HepG2 (cell line): ENCODE data around the gene PLXND1. TPM values are rescaled to one million over a fixed set of nuclear protein-coding genes. Genes with fewer than 3 reads are reported as not detected.

Source experiments
- ADNP ChIP-seq: sonication (generic); formaldehyde crosslinking; IDR thresholded peaks from 2 replicates; pipeline ENCODE4 v1.4.0; 2020; ENCODE audit warnings: missing genetic modification reagents
- ATF7-NPFF ChIP-seq: sonication (generic); formaldehyde crosslinking; IDR thresholded peaks from 2 replicates; pipeline ENCODE4 v1.8.1; 2023; ENCODE audit warnings: mild to moderate bottlenecking, low read depth, missing genetic modification reagents, moderate library complexity
- CBX1 ChIP-seq: IDR thresholded peaks from one replicate; pipeline ENCODE4 v1.6.1; 2016; ENCODE audit warnings: antibody characterized with exemption, low read depth
- CC2D1A ChIP-seq: sonication (generic); formaldehyde crosslinking; IDR thresholded peaks from 2 replicates; pipeline ENCODE4 v1.8.1; 2023; ENCODE audit warnings: mild to moderate bottlenecking, missing genetic modification reagents
- CHCHD3 ChIP-seq: sonication (generic); formaldehyde crosslinking; IDR thresholded peaks from 2 replicates; pipeline ENCODE4 v1.8.0; 2022; ENCODE audit warnings: mild to moderate bottlenecking, missing genetic modification reagents, moderate library complexity
- DRAP1 ChIP-seq: IDR thresholded peaks from 2 replicates; pipeline ENCODE4 v1.6.1; 2016; ENCODE audit warnings: missing genetic modification reagents, missing compliant biosample characterization
- E2F2 ChIP-seq: sonication (generic); formaldehyde crosslinking; IDR thresholded peaks from 2 replicates; pipeline ENCODE4 v1.4.0; 2020; ENCODE audit warnings: missing genetic modification reagents, borderline replicate concordance
- HES4 ChIP-seq: sonication (generic); formaldehyde crosslinking; IDR thresholded peaks from 2 replicates; pipeline ENCODE4 v1.9.0; 2021; ENCODE audit warnings: mild to moderate bottlenecking, missing genetic modification reagents, borderline replicate concordance
- JUN ChIP-seq: sonication (generic); formaldehyde crosslinking; IDR thresholded peaks from 2 replicates; pipeline ENCODE4 v1.4.0; 2020; ENCODE audit warnings: mild to moderate bottlenecking, missing genetic modification reagents
- KDM6A ChIP-seq: IDR thresholded peaks from 2 replicates; pipeline ENCODE4 v1.6.1; 2016; ENCODE audit warnings: low read depth
- PPARG ChIP-seq: conservative IDR thresholded peaks from 2 replicates; pipeline ENCODE4 v1.6.1; 2016; ENCODE audit warnings: missing biosample characterization, missing genetic modification reagents
- SRSF4 ChIP-seq: fragments of 200-400 bp; formaldehyde crosslinking; IDR thresholded peaks from one replicate; pipeline ENCODE4 v1.6.1; 2018; ENCODE audit warnings: mild to moderate bottlenecking, low read depth, low read length, moderate library complexity; ENCODE audit not compliant: poor library complexity, severe bottlenecking
- SRY ChIP-seq: sonication (generic); formaldehyde crosslinking; IDR thresholded peaks from 2 replicates; pipeline ENCODE4 v1.8.0; 2022; ENCODE audit warnings: mild to moderate bottlenecking, missing genetic modification reagents
- TSC22D2 ChIP-seq: sonication (generic); formaldehyde crosslinking; IDR thresholded peaks from 2 replicates; pipeline ENCODE4 v1.5.1; 2020; ENCODE audit warnings: missing genetic modification reagents, mild to moderate bottlenecking, borderline replicate concordance
- ZFP91 ChIP-seq: sonication (generic); formaldehyde crosslinking; IDR thresholded peaks from 2 replicates; pipeline ENCODE4 v1.9.0; 2022; ENCODE audit warnings: missing genetic modification reagents, mild to moderate bottlenecking, borderline replicate concordance
- ZNF317 ChIP-seq: sonication (generic); formaldehyde crosslinking; IDR thresholded peaks from 2 replicates; pipeline ENCODE4 v1.5.0; 2020; ENCODE audit warnings: mild to moderate bottlenecking, missing genetic modification reagents
- ZNF326 ChIP-seq: sonication (generic); formaldehyde crosslinking; IDR thresholded peaks from 2 replicates; pipeline ENCODE4 v1.4.0; 2020; ENCODE audit warnings: missing genetic modification reagents, borderline replicate concordance
- ZNF501 ChIP-seq: sonication (generic); formaldehyde crosslinking; IDR thresholded peaks from 2 replicates; pipeline ENCODE4 v1.5.1; 2020; ENCODE audit warnings: mild to moderate bottlenecking, moderate library complexity, missing genetic modification reagents
- ZNF552 ChIP-seq: sonication (generic); formaldehyde crosslinking; IDR thresholded peaks from 2 replicates; pipeline ENCODE4 v1.9.0; 2022; ENCODE audit warnings: missing genetic modification reagents, mild to moderate bottlenecking, borderline replicate concordance
- ZNF576 ChIP-seq: sonication (generic); formaldehyde crosslinking; IDR thresholded peaks from 2 replicates; pipeline ENCODE4 v1.4.0; 2020; ENCODE audit warnings: mild to moderate bottlenecking, missing genetic modification reagents
- ZNF660 ChIP-seq: sonication (generic); formaldehyde crosslinking; IDR thresholded peaks from 2 replicates; pipeline ENCODE4 v1.5.1; 2020; ENCODE audit warnings: mild to moderate bottlenecking, low read depth, missing genetic modification reagents, borderline replicate concordance
- ZSCAN22 ChIP-seq: sonication (generic); formaldehyde crosslinking; IDR thresholded peaks from 2 replicates; pipeline ENCODE4 v1.4.0; 2020; ENCODE audit warnings: mild to moderate bottlenecking, missing genetic modification reagents
- polyA plus RNA-seq, 8 experiments: library from polyadenylated mRNA; depleted of rRNA in 3 of 8; stranded (reverse) in 7 of 8; unstranded in 1 of 8; fragments of >200 nt; fragmentation: Illumina TruSeq in 4 of 8; extraction: Trizol in 4 of 8; gene quantifications; 2 replicates each; pipeline versions ENCODE4 v1.2.1 to v1.2.3, GENCODE V29; 2011 to 2016; ENCODE audit warnings: low read depth in 4 of 8, missing spikeins in 1 of 8, mixed read lengths in 1 of 8; ENCODE audit not compliant: insufficient read depth in 1 of 8
- total RNA-seq, 5 experiments: library from RNA; depleted of rRNA; stranded (reverse); fragments of >200 nt; fragmentation: Illumina TruSeq; extraction: Trizol; gene quantifications; 2 replicates each; pipeline ENCODE4 v1.2.3, GENCODE V29; 2016; ENCODE audit warnings: low read depth in 1 of 5
- TF ChIP-seq, protein P1 (sequence below): sonication (generic); formaldehyde crosslinking; IDR thresholded peaks from 2 replicates; pipeline ENCODE4; 2020; ENCODE audit warnings: missing genetic modification reagents, mild to moderate bottlenecking, borderline replicate concordance
- TF ChIP-seq, protein P2 (sequence below): sonication (generic); formaldehyde crosslinking; IDR thresholded peaks from 2 replicates; pipeline ENCODE4 v1.4.0; 2020; ENCODE audit warnings: missing genetic modification reagents

PLXND1 gene
- total and polyA plus RNA-seq, 2 of the 13 experiments (the other 11 are each of a cell fraction or from before 2014, with no cell fraction given): 15.9 to 42.0 TPM

- TF ChIP-seq E2F2 (CRISPR knock-in tag) (no peak), ATF7-NPFF (no peak), ZNF660 (CRISPR knock-in tag) (no peak), ZNF552 (CRISPR knock-in tag) (no peak), PPARG (CRISPR knock-in tag) (no peak), ZNF317 (CRISPR knock-in tag) (no peak), SRSF4 (no peak), SRY (CRISPR knock-in tag) (0 out of 2 replicates have a peak, but pooled peaks have one; percentile 44), ZNF576 (CRISPR knock-in tag) (0 out of 2 replicates have a peak, but pooled peaks have one; percentile 41), KDM6A (CRISPR knock-in tag) (no peak), JUN (CRISPR knock-in tag) (no peak), ZNF326 (CRISPR knock-in tag) (no peak), CC2D1A (no peak), ZFP91 (CRISPR knock-in tag) (no peak), ADNP (CRISPR knock-in tag) (0 out of 2 replicates have a peak, but pooled peaks have one; percentile 42), CHCHD3 (CRISPR knock-in tag) (no peak), HES4 (CRISPR knock-in tag) (0 out of 2 replicates have a peak, but pooled peaks have one; percentile 4), ZSCAN22 (CRISPR knock-in tag) (no peak), DRAP1 (CRISPR knock-in tag) (no peak), CBX1 (no peak), TSC22D2 (no peak), ZNF501 (CRISPR knock-in tag) (no peak; the same call in 1 of the 2 replicates)
- TF ChIP-seq, protein P1, sequence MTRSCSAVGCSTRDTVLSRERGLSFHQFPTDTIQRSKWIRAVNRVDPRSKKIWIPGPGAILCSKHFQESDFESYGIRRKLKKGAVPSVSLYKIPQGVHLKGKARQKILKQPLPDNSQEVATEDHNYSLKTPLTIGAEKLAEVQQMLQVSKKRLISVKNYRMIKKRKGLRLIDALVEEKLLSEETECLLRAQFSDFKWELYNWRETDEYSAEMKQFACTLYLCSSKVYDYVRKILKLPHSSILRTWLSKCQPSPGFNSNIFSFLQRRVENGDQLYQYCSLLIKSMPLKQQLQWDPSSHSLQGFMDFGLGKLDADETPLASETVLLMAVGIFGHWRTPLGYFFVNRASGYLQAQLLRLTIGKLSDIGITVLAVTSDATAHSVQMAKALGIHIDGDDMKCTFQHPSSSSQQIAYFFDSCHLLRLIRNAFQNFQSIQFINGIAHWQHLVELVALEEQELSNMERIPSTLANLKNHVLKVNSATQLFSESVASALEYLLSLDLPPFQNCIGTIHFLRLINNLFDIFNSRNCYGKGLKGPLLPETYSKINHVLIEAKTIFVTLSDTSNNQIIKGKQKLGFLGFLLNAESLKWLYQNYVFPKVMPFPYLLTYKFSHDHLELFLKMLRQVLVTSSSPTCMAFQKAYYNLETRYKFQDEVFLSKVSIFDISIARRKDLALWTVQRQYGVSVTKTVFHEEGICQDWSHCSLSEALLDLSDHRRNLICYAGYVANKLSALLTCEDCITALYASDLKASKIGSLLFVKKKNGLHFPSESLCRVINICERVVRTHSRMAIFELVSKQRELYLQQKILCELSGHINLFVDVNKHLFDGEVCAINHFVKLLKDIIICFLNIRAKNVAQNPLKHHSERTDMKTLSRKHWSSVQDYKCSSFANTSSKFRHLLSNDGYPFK: 0 out of 2 replicates have a peak, but pooled peaks have one; percentile 8
- TF ChIP-seq, protein P2, sequence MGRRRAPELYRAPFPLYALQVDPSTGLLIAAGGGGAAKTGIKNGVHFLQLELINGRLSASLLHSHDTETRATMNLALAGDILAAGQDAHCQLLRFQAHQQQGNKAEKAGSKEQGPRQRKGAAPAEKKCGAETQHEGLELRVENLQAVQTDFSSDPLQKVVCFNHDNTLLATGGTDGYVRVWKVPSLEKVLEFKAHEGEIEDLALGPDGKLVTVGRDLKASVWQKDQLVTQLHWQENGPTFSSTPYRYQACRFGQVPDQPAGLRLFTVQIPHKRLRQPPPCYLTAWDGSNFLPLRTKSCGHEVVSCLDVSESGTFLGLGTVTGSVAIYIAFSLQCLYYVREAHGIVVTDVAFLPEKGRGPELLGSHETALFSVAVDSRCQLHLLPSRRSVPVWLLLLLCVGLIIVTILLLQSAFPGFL (CRISPR knock-in tag): no peak
Measured at GRCh38 chr3:129593230-129593594, 13.3 kb downstream of the PLXND1 start (continued).
